HG02623 (cell line): ENCODE data around the gene OSGIN1.

Source experiments
- ATAC-seq: cut with Tn5 transposase; IDR thresholded peaks from one replicate; pipeline ENCODE4 v1.9.1; 2021; ENCODE audit warnings: moderate library complexity; ENCODE audit not compliant: unreplicated experiment

Gene OSGIN1

GRCh38 chr16:83969771-83970429 lies 16.9 kb downstream of the OSGIN1 start:
- no peak for ATAC-seq

GRCh38 chr16:83970430-83970815 lies 17.4 kb downstream of the OSGIN1 start:
- ATAC-seq = no peak

DNA sequence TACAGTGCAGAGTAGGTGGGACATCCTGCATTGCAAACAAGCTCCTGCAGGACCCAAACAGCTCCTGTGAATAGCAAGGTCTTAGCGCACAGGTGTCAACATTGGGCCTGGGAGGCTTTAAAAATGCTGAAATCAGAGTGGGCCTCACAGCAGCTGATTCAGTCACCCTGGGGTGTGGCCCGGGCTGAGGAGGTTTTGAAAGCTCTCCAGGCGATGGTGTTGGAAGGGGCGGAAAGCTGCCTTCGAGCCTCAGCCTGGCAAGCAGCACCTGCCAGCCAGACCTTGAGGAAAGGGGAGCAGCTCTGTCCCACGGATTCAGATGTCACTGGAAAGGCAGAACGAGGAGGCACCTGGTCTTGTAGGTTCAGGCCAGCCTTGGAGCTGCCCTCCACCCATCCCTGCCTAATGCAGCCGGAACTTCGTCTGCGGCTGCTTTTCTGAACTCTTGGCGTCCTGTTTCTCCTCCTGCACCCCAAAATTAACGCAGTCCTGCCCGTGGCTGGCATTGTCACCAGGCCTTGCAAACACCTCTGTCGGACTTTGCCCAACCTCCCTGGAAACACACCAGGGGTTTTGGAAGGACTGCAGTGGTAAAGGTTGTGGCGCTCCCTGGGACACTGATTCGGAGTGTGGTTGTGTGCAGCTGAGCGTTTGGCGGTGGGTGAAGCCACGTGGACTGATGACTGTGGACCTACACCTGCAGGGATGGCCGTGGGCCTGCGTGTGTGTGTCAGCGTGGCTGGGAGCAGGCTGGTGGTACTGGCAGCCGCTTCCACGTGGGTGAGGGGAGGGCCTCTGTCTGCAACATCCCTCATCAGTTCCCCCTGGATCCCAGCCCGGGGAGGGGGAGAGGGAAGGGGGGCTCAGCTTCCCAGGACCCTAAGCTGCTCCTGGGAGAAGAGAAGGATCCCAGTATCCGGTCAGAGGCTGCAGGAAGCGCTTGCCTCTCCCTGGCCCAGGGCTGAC lies 18.4 kb downstream of the OSGIN1 start:
- ATAC-seq = no peak

DNA sequence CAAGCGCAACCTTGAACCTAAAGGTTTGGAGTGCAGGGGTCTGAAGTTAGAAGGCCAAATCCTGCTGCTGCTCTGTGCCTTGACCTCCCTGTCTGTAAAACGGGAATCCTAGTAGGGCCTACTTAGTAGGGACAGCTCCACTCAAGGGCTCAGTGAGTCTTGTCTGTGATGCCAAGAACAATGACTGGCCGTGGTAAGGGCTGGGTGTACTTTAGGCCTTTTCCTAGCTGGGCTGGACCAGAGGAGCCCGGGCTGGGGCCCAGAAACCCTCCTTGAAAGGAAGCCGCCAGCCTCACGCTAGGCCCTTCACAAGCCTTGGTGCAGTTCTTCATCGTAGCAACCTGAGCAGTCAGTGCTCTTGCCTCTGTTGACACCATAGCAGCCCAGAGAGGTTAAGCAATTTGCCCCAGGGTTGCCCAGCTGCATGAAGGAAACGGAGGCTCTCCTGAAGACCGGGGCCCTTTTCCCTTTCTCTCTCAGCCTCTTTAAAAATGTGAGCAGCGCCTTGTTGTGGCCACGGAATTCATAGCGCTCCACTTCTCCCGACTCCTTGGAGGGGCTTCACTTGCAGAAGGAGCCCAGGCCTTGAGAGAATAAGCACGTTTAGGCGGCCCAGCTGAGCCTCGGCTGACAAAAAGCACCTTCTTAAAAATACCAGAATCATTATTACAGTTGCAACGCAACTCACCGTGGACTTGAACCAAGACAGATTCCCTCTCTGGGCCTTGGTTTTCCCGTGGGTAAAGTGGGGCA lies 19.4 kb downstream of the OSGIN1 start:
- no peak for ATAC-seq

- no peak for ATAC-seq
Measured at GRCh38 chr16:83973077-83973476, 20.0 kb downstream of the OSGIN1 start.

- no peak for ATAC-seq
Measured at GRCh38 chr16:83973581-83974385, 20.7 kb downstream of the OSGIN1 start.

- no peak for ATAC-seq
Measured at GRCh38 chr16:83974475-83974874, 21.4 kb downstream of the OSGIN1 start.

DNA sequence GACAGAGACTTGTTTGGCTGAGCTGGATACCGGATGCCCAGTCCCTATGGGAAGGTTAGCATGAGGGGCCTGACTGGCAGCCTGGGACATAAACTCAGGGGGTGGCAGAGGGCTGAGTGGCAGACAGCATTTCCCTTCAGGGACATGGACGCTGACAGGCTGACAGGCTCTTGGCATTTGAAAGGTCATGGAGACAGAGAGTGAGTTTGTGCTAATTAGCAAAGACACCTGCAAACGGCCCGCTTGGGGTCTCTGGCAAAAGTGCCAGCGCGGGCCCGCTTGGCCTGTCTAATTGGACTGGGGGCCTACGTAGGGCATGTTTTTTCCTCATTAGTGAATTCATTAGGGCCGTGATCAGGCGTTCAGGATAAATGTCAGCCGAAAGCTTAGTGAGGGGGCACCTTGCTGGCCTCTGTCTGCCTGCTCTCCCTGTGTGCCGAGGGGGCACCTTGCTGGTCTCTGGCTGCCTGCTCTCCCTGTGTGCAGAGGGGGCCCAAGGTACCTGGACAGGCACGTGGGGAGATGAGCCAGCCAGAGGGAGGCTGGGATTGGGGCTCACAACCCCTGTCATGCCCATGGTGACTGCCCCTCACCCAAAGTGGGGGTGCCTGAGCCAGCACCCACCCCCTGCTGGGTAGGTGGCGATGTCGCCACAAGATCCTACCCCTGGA lies 22.7 kb downstream of the OSGIN1 start:
- no peak for ATAC-seq

DNA sequence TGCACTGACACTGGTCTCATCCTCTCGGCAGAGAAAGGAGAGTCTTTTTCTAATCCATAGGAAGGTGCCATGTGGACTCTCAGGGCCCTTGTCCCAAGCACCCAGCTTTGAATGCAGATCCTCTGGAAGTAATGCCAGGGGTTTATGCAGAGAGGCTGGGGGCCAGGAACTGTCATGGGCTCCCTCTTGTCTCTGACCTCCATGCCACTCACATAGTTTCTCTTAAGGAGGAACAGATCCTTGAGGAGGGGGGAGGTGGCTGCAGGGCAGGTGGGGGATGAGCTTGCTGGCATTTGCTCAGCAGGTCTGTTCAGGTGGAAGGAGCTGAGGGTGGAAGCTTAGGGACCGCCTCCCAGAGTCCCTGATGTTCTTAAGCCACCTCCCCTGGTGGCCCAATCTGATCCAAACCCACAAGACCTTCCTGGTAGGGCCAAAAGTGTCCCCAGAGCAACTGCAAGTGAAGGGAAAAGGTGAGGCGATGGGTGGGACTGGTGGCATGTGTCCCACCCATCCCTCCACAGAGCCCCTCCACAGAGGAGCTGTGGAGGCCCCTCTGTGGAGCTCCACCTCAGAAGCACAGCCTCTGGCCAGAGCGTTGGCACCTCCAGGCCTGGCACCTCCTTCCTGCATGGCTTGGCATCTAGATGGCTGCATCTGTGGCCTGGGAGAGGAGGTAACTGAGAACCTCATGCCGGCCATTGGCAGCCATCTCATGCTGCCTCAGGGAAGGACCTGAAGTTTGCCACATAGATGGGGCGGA lies 24.2 kb downstream of the OSGIN1 start:
- ATAC-seq = no peak

DNA sequence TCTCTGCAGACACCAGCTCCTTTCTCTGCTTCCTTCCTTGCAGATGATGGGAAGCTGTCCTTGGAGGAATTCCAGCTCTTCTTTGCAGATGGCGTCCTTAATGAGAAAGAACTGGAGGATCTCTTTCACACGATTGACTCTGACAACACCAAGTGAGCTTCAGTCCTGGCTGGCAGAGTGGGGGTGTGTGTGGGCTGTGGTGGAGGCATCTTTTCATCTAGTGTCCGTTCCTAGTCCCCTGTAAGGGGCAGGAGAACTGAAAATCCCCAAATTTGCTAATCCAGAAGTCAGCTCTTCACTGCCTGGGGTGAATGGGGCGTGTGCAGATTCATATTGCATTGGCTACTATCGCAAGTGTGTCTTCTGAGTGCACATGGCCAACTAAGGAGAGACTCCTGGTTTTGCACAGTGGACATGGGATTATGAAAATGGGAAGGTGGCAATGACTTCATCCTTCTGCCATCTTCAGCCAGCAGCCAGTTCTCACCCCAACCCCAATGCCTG lies 25.4 kb downstream of the OSGIN1 start:
- no peak for ATAC-seq

- no peak for ATAC-seq
Measured at GRCh38 chr16:83979441-83979840, 26.4 kb downstream of the OSGIN1 start.

DNA sequence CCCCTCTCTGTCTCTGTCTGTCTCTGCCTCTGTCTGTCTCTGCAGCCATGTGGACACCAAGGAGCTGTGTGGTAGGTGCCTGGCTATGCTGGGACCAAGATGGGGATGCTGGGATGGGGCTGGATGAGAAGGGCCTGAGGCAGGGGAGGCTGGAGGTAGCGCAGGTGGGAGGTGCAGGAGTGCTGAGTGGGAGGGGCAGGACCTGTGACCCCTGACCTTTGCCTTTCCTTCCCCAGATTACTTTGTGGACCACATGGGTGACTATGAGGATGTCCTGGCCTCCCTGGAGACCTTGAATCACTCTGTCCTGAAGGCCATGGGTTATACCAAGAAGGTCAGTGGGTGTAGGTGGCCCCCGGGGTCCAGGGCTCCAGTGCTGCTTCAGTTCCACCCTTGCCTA lies 27.8 kb downstream of the OSGIN1 start:
- ATAC-seq = no peak

GRCh38 chr16:83981799-83982198 lies 28.8 kb downstream of the OSGIN1 start:
- no peak for ATAC-seq

GRCh38 chr16:83983491-83983890 lies 30.5 kb downstream of the OSGIN1 start:
- no peak for ATAC-seq

GRCh38 chr16:83989300-83989699 lies 36.3 kb downstream of the OSGIN1 start:
- ATAC-seq = no peak

- ATAC-seq = no peak
Measured at GRCh38 chr16:83990492-83990891, 37.5 kb downstream of the OSGIN1 start.

- ATAC-seq = no peak
Measured at GRCh38 chr16:83992624-83993023, 39.6 kb downstream of the OSGIN1 start.

GRCh38 chr16:83994087-83994486 lies 41.0 kb downstream of the OSGIN1 start:
- no peak for ATAC-seq

GRCh38 chr16:83994703-83995102 lies 41.7 kb downstream of the OSGIN1 start:
- ATAC-seq = no peak
